NCI-H510A treated with DMSO at 0.1 percent for 48 hours (cell line): ENCODE results near the gene MMP25.
"Not testable (repeated sequence)": the region's sequence is repeated elsewhere in the genome, so short reads cannot be mapped to it uniquely, and the experiment has no call there.

Experiments
- DNase-seq: peaks from one replicate; lab custom pipeline; 2025; lab: John Stamatoyannopoulos, UW

MMP25 gene

DNA sequence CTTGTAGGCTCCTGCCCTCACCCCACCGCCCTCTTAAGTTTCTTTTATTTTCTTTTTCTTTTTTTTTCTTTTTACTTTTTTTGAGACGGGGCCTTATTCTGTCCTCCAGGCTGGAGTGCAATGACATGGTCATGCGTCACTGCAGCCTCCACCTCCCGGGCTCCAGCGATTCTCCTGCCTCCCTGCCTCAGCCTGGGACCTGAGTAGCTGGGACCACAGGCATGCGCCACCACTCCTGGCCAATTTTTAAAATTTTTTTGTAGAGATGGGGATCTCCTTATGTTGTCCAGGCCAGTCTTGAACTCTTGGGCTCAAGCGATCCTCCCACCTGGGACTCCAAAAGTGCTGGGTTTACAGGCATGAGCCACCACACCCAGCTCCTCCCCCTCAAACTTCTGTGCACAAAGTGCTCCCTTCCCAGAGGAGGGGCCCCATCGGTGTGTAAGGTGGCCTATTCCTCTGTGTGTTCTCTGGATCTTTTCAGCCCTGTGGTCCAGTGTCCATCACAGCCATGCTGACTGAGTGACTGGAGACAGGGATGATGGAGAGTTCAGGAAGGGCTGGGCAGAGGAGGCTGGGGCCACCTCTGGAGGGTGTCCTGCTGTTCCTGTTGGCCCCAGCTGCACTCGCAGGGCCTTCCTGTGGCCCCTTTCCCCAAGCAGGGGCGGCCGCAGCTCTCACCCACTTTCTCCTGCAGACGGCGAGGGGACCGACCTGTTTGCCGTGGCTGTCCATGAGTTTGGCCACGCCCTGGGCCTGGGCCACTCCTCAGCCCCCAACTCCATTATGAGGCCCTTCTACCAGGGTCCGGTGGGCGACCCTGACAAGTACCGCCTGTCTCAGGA, 10.2 kb downstream of the MMP25 start:
- DNase-seq, result no peak

- DNase-seq, result no peak
These were observed 11.1 kb downstream of the MMP25 start for GRCh38 chr16:3057181-3058138.

DNA sequence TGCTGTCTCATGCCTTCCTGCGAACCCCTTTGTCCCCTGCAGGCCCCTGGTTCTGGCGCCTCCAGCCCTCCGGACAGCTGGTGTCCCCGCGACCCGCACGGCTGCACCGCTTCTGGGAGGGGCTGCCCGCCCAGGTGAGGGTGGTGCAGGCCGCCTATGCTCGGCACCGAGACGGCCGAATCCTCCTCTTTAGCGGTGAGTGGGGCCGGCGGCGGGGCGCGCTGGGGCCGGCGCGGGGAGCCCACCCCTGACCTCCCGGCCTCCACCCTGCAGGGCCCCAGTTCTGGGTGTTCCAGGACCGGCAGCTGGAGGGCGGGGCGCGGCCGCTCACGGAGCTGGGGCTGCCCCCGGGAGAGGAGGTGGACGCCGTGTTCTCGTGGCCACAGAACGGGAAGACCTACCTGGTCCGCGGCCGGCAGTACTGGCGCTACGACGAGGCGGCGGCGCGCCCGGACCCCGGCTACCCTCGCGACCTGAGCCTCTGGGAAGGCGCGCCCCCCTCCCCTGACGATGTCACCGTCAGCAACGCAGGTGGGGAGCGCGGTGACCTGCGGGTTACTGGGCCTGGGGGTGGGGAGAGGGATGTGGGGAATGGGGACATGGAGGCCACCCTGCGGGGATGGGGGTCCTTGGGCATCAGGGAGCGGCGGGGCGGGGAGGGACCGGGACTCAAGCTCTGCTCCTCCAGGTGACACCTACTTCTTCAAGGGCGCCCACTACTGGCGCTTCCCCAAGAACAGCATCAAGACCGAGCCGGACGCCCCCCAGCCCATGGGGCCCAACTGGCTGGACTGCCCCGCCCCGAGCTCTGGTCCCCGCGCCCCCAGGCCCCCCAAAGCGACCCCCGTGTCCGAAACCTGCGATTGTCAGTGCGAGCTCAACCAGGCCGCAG, 12.0 kb downstream of the MMP25 start:
- no peak for DNase-seq

- peak; percentile 25 for DNase-seq
These were observed 12.8 kb downstream of the MMP25 start for GRCh38 chr16:3059041-3059722.

DNA sequence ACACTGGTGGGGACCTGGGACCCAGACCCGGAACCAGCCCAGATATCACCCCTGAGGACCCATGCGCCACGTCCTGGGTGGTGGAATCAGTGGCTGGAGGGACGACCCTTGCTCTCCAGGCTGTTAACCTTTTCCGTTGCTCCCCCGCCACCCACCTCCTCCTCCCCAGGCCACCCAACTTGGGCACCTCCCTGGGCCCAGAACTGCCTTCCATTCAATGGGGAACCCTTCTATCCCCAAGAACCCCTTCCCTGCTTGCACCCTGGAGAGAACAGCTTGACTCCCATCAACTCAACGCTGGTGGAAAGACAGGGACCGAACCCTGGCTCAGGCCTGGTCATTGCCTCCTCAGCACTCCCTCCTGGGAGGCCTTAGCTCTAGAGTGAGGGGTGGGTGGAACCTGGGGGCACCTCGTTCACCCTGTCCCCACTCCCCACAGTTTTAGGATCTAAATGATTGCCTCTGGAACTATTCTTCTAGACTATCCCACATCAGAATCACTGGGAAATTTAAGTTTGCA, 13.4 kb downstream of the MMP25 start:
- DNase-seq, result no peak

DNA sequence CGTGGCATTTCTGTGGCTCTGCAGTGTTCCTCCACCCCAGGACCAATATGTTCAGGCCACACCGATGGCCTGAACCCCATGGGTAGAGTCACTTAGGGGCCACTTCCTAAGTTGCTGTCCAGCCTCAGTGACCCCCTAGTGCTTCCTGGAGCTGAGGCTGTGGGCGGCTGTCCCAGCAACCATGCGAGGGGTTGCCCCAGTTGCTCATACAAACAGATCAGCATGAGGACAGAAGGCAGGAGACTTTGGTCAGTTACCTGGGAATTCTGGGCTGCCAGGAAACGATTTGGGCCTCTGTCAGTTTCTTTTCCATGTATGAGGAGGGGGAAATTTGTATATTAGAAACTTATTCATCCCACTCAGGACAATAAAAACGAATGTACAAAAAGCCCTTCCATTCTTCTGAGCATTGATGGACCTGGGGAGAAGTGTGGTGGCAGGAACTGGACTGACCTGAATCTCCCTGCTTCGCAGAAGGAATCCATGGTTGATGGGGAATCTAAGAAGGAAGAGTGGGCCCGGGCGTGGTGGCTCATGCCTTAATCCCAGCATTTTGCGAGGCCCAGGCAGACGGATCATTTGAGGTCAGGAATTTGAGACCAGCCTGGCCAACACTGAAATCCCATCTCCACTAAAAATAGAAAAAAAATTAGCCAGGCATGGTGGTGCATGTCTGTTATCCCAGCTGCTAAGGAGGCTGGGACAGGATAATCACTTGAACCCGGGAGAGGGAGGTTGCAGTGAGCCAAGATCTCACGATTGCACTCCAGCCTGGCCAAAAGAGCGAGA, 14.2 kb downstream of the MMP25 start:
- DNase-seq, result no peak

- no peak for DNase-seq
These were observed 16.2 kb downstream of the MMP25 start for GRCh38 chr16:3062553-3062952.

DNA sequence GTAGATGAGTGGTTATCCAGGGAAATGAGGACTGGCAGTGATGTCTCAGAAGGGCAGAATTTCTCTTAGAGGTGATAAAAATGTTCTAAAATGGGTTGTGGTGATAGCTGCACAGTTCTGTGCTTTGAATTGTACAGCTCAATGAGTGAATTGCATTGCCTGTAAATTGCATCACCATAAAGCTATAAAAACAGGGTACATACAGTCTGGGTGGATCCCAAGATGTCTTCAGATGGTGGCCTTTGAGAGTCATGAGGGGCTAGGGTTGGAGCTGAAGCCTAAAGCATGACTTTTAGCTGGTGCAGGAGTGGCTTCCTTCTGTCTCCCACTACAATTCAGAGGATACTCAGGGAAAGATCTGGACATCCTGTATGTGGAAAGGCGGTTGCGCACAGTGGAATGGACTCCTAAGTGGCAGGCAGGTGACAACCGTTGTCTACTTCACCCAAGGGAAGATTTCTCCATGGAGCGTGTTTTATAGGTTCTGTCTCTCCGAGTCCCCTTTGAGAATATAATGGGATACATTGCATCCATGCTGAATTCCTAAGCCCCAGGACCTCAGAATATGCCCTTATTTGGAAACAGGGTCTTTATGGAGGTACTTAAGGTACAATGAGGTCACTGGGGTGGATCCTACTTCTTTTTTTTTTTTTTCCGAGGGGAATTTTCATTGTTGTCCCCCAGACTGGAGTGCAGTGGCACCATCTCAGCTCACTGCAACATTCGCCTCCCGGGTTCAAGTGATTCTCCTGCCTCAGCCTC, 17.4 kb downstream of the MMP25 start:
- DNase-seq, result no peak

- DNase-seq, result no peak
These were observed 18.8 kb downstream of the MMP25 start, which contains the start of gene IL32 for GRCh38 chr16:3065069-3065741. TSS of gene IL32 (plus strand) at chr16:3065640. CDS start at chr16:3065812, 172 bp downstream.

GRCh38 chr16:3065742-3066439, 19.5 kb downstream of the MMP25 start:
- DNase-seq, result no peak

GRCh38 chr16:3066440-3066748, 20.0 kb downstream of the MMP25 start:
- DNase-seq, result no peak

GRCh38 chr16:3068487-3068886, 22.1 kb downstream of the MMP25 start:
- no peak for DNase-seq

- not testable (repeated sequence) for DNase-seq
These were observed 22.8 kb downstream of the MMP25 start for GRCh38 chr16:3069146-3069545.

DNA sequence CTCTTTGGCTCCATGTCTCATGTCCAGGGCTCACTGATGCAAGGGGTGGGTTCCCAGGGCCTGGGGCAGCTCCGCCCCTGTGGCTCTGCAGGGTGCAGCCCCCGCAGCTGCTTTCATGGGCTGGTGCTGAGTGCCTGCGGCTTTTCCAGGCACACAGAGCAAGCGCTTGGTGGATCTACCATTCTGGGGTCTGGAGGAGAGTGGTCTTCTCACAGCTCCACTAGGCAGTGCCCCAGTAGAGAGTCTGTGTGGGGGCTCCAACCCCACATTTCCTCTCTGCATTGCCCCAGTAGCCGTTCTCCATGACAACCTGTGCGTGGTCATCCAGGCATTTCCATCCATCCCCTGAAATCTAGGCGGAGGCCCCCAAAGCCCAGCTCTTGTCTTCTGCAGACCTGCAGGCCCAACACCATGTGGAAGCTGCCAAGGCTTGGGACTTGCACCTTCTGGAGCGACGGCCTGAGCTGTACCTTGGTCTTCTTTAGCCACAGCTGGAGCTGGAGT, 24.3 kb downstream of the MMP25 start:
- no peak for DNase-seq

GRCh38 chr16:3071655-3072054, 25.3 kb downstream of the MMP25 start:
- DNase-seq, result no peak

DNA sequence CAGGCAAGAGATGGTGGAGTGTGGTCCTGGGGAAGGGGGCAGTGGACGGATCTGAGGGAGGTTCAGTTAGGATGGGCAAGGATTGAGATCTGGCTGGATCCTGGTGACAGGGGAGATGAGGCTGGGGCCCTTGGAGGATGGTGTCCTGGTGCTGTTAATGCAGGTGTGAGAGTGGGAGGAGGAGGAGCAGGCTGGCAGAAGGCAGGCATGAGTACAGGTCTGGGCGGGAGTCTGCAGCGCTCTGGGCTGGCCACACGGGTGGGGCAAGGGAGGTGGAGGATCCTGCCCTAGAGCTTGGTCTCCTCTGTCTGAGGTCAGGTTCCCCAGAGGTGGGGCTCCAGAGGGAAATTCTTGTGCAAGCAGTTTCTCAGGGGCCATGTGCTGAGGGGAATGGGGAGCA, 25.8 kb downstream of the MMP25 start:
- DNase-seq, result not testable (repeated sequence)

GRCh38 chr16:3072576-3073263, 26.4 kb downstream of the MMP25 start:
- DNase-seq, result not testable (repeated sequence)
